GM04504 (cell line): Measurements from ENCODE around the gene AUH.

Experiments
- DNase-seq: peaks from one replicate; pipeline ENCODE4 v3.0.0-alpha.2; 2012; ENCODE audit warnings: low read depth

The AUH gene

DNA sequence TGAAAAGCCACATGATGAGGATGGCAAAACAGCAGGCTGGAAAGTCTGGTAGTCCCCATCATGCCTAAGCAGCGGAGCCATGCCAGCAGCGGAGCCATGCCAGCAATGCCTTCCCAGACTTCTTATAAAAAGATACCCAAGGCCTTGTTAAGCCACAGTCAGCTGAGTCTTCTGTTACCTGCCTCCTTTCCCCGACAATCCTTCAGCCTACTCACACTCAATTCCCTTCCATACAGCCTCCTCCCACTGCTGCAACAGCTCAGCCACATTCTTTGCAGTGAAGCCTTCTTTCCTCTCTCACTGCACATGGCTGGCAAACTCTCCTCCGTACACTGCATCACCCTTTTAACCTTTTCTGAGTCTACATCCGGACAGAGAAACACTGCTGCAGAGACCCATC is 114.9 kb downstream of the AUH start:
- no peak for DNase-seq

GRCh38 chr9:91245431-91246313 is 116.0 kb downstream of the AUH start:
- peak; percentile 11 for DNase-seq

- no peak for DNase-seq
These were observed 118.7 kb downstream of the AUH start for GRCh38 chr9:91243029-91243428.

DNA sequence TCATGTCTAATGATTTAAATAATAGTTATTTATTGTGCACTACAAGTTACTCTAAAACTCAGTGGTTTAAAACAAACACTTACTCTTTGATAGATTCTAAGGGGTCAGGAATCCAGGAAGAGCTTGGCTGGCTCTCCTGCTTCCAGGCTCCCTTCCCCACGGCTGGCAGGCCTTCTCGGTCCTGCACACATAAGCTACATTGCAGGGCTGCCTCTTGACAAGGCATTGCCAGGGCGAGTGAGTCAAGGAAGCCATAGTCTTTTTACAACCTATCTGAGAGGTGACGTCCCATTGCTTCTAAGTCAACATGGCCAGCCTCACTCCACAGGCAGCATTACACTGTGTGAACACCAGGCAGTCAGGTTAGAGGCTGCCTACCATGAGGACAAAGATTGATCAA is 119.8 kb downstream of the AUH start:
- no peak for DNase-seq

DNA sequence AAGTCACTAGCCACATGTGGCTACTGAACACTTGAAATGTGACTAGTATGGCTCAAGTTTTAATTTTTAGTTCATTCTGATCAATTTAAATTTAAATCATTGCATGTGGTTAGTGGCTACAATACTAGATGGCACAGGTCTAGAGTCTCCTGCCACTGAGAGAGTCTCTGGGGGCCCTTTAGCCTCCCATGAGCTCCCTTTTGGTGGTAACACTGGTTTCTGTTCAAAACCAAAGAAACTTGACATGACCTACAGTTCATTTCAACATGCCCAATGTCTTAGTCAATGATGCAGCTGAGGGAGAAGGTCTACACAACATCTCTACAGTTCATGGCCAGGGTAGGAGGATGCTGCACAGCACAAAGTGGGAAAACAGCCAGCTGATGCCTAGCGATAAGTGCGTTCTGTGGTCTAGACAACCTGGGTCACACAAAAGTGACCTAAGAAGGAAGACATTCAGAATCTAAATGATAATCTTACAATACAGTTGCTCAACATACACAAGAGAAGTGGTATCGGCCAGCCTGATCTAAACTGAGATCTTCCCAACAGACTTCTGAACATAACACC is 121.0 kb downstream of the AUH start:
- no peak for DNase-seq

- no peak for DNase-seq
These were observed 122.2 kb downstream of the AUH start for GRCh38 chr9:91239367-91240111.

- no peak for DNase-seq
These were observed 127.2 kb downstream of the AUH start for GRCh38 chr9:91234523-91234922.

- DNase-seq, result no peak
These were observed 130.1 kb downstream of the AUH start for GRCh38 chr9:91231619-91232018.

- no peak for DNase-seq
These were observed 138.7 kb downstream of the AUH start for GRCh38 chr9:91223000-91223399.

GRCh38 chr9:91222457-91222856 is 139.3 kb downstream of the AUH start:
- DNase-seq, result no peak

DNA sequence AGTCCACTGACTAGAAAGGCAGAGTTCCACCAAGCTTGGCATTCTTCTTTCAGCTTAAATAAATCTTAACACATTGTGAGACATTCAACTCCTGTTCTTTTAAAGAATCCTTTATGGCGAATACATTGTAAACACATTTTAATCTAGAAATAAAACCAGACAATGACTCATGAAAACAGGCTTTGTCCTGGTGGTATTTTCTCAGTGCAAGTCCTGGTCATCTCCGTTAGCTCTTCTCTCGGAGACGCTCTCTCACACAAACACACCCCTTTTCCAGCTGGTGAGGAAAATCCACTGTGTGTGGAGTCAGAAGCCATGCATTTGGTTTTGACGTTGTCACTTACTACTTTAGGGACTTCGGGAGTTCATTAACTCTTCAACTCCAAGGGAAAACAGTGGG is 140.4 kb downstream of the AUH start:
- no peak for DNase-seq

DNA sequence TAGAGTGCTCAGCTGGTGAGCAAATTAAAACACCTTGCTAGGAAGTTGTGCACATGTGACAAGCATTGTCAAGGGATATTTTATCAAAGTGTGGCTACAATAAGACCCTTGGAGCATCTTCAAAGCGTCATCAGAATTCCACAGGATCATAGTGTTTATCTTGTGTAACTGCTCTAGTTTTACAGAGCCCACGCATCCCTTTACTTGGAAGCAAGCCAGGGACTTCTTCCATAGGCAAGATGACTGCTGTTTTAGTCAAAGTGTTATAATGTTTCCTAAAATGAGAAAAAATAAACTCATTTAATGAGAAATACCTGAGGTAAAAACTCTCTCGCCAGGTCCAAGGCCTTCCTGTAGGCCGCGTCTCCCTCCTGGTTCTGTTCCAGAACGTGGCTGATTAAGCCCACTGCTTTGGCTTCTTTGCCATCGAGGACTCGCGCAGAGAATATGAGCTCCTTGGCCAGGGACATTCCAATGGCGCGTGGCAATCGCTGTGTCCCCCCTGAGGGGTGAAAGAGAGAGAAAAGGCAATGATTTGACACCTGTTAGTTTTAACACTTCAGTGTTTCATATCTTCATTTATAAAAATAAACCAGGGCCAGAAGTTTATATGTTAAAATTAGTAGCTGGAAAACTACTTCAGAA is 141.1 kb downstream of the AUH start:
- no peak for DNase-seq

DNA sequence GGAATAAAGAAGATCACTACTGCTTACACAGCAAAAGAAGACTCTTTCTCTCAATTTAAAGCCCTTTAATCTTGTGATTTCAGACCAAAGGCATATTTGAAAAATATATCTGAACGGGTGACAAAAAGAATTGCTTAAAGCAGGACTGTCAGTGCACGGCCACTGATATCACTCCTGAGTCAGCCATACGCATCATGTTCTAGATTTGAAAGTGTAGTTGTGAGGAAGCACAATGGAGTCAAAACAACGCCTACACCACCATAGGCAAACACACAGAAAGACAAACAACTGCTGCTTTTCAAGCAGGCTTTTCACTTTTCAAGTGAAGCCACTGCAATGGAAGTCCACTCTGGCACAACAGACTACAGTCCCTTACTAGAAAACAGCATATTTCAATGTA is 141.7 kb downstream of the AUH start:
- no peak for DNase-seq

DNA sequence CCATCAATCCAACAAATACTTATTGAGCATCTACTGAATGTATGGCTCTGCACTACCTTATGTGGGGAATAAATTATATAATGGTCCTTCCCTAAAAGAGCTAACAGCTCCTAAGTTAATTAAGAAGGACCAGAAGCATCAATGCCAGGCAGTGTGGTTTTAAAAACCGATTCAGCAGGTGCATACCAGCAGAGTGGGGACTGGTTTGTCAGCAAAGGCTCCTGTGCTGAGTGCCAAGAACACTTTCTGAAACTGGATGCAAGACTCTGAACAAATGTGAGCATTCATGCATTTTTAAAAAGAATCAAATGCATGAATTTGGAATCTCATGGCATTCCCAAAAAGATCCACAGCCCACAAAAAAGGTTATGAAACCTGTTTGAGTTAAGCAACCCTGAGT is 142.2 kb downstream of the AUH start:
- DNase-seq, result no peak

- no peak for DNase-seq
These were observed 144.3 kb downstream of the AUH start for GRCh38 chr9:91217388-91217787.

DNA sequence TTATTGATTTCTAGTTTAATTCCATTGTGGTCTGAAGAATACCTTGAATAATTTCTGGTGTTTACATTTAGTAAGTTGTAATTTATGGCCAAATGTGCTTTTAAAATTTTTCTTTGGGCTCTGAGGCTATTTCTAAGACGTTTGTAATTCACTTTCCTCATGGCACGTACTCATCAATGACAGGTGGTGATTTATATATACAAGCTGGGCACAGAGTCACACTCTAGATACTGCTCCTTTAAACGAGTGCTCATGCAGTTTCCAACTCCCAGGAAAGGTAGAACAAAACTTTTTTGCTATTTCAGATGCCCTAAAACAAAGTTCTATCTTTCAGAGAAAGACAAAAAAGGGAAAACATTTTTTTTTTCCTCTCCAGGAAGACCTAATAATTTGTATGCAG is 146.9 kb downstream of the AUH start:
- DNase-seq, result no peak

DNA sequence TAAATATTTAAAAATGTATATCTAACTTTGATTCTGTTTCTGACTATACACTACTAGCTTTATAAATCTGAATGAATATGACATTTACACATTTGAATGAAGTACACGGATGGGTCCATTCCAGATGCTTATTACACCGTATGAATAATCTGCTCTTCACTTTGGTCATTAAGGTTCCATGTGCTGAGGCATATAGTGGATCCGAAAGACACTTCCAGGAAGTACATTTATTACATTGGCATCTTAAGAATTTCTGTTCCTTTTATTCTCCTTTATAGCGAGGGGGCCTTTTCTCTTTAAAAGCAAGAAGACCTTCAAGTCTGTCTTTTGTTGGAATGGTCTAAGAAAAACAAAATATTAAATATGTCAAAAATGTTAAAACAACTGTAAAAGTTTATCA is 147.6 kb downstream of the AUH start:
- DNase-seq, result no peak

GRCh38 chr9:91212596-91213243 is 149.0 kb downstream of the AUH start:
- DNase-seq, result no peak

GRCh38 chr9:91211919-91212318 is 149.8 kb downstream of the AUH start:
- no peak for DNase-seq

- DNase-seq, result no peak
These were observed 150.3 kb downstream of the AUH start for GRCh38 chr9:91211414-91211813.

DNA sequence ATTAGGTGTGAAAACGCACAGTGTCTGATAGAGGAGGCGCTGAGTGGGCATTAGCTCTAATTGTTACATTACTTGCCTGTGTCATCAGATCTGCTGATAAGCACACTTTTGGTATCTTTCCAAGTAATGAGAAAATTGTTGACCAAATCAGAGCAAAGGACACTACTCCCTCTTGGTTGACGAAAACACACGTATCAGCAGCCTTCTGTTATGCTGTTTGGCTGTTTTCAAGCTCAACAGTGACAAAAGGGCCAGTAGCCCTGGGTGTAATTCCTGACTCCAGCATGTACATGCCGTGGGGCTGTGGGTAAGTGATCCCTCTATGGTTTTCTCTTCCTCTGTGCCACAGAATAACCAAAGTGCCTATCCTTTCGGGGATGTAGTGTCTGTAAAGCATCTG is 151.4 kb downstream of the AUH start:
- DNase-seq, result no peak

DNA sequence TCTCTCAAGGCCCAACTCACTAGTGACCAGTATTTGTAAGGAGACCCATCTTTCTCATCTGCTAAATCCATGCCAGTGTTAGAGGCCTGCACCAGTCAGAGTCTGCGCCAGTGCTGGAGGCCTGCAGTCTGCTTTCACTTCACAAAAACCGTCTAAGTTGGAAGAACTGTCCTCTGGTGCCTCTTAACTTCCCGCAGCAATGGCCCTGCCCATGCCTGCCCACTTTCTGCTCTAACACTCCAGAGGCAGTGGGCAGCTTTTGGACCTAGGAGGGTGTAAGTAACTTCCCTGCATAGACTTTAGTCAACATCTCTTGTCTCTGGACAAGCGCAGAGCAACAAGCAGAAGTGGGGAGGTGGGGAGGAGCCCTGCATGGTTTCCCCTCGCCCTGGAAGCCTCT is 152.9 kb downstream of the AUH start:
- DNase-seq, result no peak
